ENCODE results near the gene NXPH2. TPM values are rescaled to one million over a fixed set of nuclear protein-coding genes. Genes with fewer than 3 reads are reported as not detected.

Gene NXPH2
- total RNA-seq, 1 donor from 2014 or later: 1.0 TPM

DNA sequence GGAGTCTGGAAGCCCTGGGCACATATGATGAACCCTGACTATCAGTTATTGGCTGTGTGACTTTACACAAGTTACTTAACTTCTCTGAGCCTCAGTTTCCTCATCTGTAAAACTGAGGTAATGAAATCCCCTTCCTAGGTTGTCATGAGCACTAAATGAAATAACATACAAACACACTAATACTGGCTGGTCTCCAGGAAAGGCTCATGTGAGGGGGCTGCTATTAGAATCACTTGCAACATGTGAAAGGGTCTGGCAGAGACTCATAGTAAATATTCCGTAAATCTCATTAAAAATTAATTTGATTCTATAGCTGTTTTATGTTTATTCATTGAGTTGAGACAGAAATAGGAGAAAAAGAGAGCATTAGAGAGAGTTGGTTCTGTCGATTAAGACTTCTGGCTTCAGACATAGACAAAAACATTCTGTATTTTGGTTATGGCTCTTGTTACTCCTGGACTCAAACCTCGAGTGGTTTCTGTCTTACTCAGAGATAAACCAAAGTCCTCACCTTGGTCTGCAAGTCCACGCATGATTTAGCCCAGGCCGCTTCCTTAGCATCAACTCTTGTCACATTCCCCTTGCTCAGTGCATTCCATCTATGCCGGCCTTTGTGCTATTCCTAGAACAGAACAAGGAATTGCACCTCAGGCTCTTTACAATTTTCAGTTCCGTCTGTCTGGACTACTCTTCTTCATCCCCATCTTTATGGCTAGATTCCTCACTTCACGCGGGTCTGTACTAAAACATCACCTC, 139.1 kb downstream of the NXPH2 start:
- FAIRE-seq: no peak
- Histone ChIP-seq H3K27ac (ENCODE audit: low read depth, low read length) (no peak overlapping the region), H2AFZ (ENCODE audit: low read depth, low read length) (no peak overlapping the region), H3K79me2 (ENCODE audit: insufficient read depth, low read length) (no peaks in the 10 kb centered on the region), H4K20me1 (ENCODE audit: insufficient read depth, low read length) (no peaks in the 10 kb centered on the region), H3K9ac (ENCODE audit: low read length) (no peak overlapping the region), H3K4me3 (ENCODE audit: insufficient read depth, low read depth, low read length) (no peak overlapping the region), H3K4me1 (ENCODE audit: insufficient read depth, low read length) (no peaks in the 10 kb centered on the region), H3K9me3 (ENCODE audit: insufficient read depth, low read depth, low read length) (no peaks in the 10 kb centered on the region), H3K4me2 (ENCODE audit: low read length) (no peak overlapping the region), H3K27me3 (ENCODE audit: insufficient read depth, low read length) (no peaks in the 10 kb centered on the region), H3K36me3 (ENCODE audit: insufficient read depth, low read length) (no peaks in the 10 kb centered on the region)
- Mint-ChIP-seq H3K4me1 (ENCODE audit: low read depth, unreplicated experiment) (peaks cover 2% of the 10 kb centered on the region), H3K9me3 (ENCODE audit: unreplicated experiment) (no peaks in the 10 kb centered on the region), H3K27ac (ENCODE audit: unreplicated experiment) (no peak overlapping the region), H3K36me3 (ENCODE audit: low read depth, unreplicated experiment) (no peaks in the 10 kb centered on the region), H3K27me3 (ENCODE audit: low read depth, unreplicated experiment) (peaks cover 7% of the 10 kb centered on the region), H3K4me3 (ENCODE audit: unreplicated experiment) (no peak overlapping the region)
- TF ChIP-seq, protein P1, sequence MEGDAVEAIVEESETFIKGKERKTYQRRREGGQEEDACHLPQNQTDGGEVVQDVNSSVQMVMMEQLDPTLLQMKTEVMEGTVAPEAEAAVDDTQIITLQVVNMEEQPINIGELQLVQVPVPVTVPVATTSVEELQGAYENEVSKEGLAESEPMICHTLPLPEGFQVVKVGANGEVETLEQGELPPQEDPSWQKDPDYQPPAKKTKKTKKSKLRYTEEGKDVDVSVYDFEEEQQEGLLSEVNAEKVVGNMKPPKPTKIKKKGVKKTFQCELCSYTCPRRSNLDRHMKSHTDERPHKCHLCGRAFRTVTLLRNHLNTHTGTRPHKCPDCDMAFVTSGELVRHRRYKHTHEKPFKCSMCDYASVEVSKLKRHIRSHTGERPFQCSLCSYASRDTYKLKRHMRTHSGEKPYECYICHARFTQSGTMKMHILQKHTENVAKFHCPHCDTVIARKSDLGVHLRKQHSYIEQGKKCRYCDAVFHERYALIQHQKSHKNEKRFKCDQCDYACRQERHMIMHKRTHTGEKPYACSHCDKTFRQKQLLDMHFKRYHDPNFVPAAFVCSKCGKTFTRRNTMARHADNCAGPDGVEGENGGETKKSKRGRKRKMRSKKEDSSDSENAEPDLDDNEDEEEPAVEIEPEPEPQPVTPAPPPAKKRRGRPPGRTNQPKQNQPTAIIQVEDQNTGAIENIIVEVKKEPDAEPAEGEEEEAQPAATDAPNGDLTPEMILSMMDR (IDR thresholded peaks at IDR 0.05; ENCODE audit: insufficient read depth, low read depth, low read length): no peak
- no peak for TF ChIP-seq EZH2 (IDR thresholded peaks at IDR 0.05; ENCODE audit: insufficient read depth, low read length)
- DNase-seq (ENCODE audit: low read depth): peak; percentile 10

DNA sequence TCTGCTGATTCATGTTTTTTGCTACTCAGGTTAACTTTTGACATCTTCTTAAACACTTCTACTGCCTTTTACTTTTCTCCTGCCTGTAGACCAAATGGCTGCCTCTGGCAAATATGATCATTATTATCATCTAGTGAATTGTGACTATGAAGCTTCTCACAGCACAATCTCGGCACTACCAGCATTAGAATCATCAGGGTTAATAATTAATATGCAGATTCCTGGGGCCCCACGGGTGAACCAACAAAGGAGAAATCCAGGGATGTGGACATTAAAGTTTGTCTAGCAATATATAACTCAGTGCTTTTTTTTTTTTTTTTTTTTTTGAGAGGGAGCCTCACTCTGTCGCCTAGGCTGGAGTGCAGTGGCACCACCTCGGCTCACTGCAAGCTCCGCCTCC, 142.5 kb downstream of the NXPH2 start:
- no peaks in the 10 kb centered on the region for H3K9me3 ChIP-seq (ENCODE audit: insufficient read depth, low read depth, low read length)
- Mint-ChIP-seq H3K4me3 (ENCODE audit: unreplicated experiment) (no peak overlapping the region), H3K4me1 (ENCODE audit: low read depth, unreplicated experiment) (peaks cover 4% of the 10 kb centered on the region), H3K9me3 (ENCODE audit: unreplicated experiment) (no peaks in the 10 kb centered on the region), H3K36me3 (ENCODE audit: low read depth, unreplicated experiment) (no peaks in the 10 kb centered on the region), H3K27me3 (ENCODE audit: low read depth, unreplicated experiment) (peaks cover 7% of the 10 kb centered on the region), H3K27ac (ENCODE audit: unreplicated experiment) (no peak overlapping the region)
- no peak overlapping the region for H3K4me2 ChIP-seq (ENCODE audit: low read length)
- no peak for FAIRE-seq
- no peaks in the 10 kb centered on the region for H3K79me2 ChIP-seq (ENCODE audit: insufficient read depth, low read length)
- H3K4me1 ChIP-seq (ENCODE audit: insufficient read depth, low read length): no peaks in the 10 kb centered on the region
- no peak for DNase-seq (ENCODE audit: low read depth)
- TF ChIP-seq, protein P1 (IDR thresholded peaks at IDR 0.05; ENCODE audit: insufficient read depth, low read depth, low read length): no peak
- no peak for TF ChIP-seq EZH2 (IDR thresholded peaks at IDR 0.05; ENCODE audit: insufficient read depth, low read length)
- no peak overlapping the region for H3K9ac ChIP-seq (ENCODE audit: low read length)
- H3K4me3 ChIP-seq (ENCODE audit: insufficient read depth, low read depth, low read length): no peak overlapping the region
- no peaks in the 10 kb centered on the region for H4K20me1 ChIP-seq (ENCODE audit: insufficient read depth, low read length)
- H3K27me3 ChIP-seq (ENCODE audit: insufficient read depth, low read length): no peaks in the 10 kb centered on the region
- H2AFZ ChIP-seq (ENCODE audit: low read depth, low read length): no peak overlapping the region
- H3K36me3 ChIP-seq (ENCODE audit: insufficient read depth, low read length): no peaks in the 10 kb centered on the region
- no peak overlapping the region for H3K27ac ChIP-seq (ENCODE audit: low read depth, low read length)

DNA sequence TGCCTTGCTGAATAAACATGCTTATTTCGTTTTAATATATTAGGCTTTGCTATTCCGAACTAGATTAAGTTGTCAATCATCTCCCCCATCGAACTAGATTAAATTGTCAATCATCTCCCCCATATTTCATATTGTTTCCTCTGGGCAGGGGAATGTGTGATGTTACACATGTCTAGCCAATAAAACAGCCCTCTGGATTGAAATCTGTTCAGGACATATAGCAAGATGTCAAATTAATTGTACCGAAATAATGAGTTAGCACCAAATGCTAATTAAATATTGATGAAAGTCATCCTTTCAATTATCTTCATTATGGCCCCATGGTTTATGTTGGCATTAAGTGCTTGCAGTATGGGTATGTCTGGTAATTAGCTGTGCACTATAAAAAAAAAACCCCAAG, 143.1 kb downstream of the NXPH2 start:
- DNase-seq (ENCODE audit: low read depth): no peak
- Mint-ChIP-seq H3K27me3 (ENCODE audit: low read depth, unreplicated experiment) (peaks cover 7% of the 10 kb centered on the region), H3K4me1 (ENCODE audit: low read depth, unreplicated experiment) (peaks cover 7% of the 10 kb centered on the region), H3K4me3 (ENCODE audit: unreplicated experiment) (no peak overlapping the region), H3K36me3 (ENCODE audit: low read depth, unreplicated experiment) (no peaks in the 10 kb centered on the region), H3K27ac (ENCODE audit: unreplicated experiment) (peak overlapping the region; percentile 2), H3K9me3 (ENCODE audit: unreplicated experiment) (no peaks in the 10 kb centered on the region)
- Histone ChIP-seq H3K4me3 (ENCODE audit: insufficient read depth, low read depth, low read length) (no peak overlapping the region), H3K9ac (ENCODE audit: low read length) (no peak overlapping the region), H3K4me1 (ENCODE audit: insufficient read depth, low read length) (no peaks in the 10 kb centered on the region), H3K27ac (ENCODE audit: low read depth, low read length) (no peak overlapping the region), H3K36me3 (ENCODE audit: insufficient read depth, low read length) (no peaks in the 10 kb centered on the region), H2AFZ (ENCODE audit: low read depth, low read length) (no peak overlapping the region), H3K9me3 (ENCODE audit: insufficient read depth, low read depth, low read length) (no peaks in the 10 kb centered on the region), H4K20me1 (ENCODE audit: insufficient read depth, low read length) (no peaks in the 10 kb centered on the region), H3K27me3 (ENCODE audit: insufficient read depth, low read length) (no peaks in the 10 kb centered on the region), H3K79me2 (ENCODE audit: insufficient read depth, low read length) (no peaks in the 10 kb centered on the region), H3K4me2 (ENCODE audit: low read length) (no peak overlapping the region)
- no peak for TF ChIP-seq EZH2 (IDR thresholded peaks at IDR 0.05; ENCODE audit: insufficient read depth, low read length)
- TF ChIP-seq, protein P1 (IDR thresholded peaks at IDR 0.05; ENCODE audit: insufficient read depth, low read depth, low read length): no peak
- FAIRE-seq: no peak

Measured in astrocyte (in vitro differentiated cells and primary cell).